GM12892 (cell line): Measurements from ENCODE around the gene EPHB1.

Source experiments
- POLR2A ChIP-seq: IDR thresholded peaks from 2 replicates; pipeline ENCODE4 v1.6.1; 2011; ENCODE audit warnings: low read depth, low read length, control low read depth
- POLR2AphosphoS5 ChIP-seq: IDR thresholded peaks from 2 replicates; pipeline ENCODE4 v1.6.1; 2011; ENCODE audit warnings: low read depth, low read length, control low read depth
- TAF1 ChIP-seq: IDR thresholded peaks from 2 replicates; pipeline ENCODE4 v1.6.1; 2011; ENCODE audit warnings: low read depth, mild to moderate bottlenecking, control low read depth, low read length, borderline replicate concordance

GRCh38 chr3:134827213-134827612 is 32.2 kb downstream of the EPHB1 start:
- TF ChIP-seq POLR2A (no peak), TAF1 (no peak), POLR2AphosphoS5 (no peak)
